Lower lobe of right lung (tissue), 2 donors: ENCODE results near the gene SEC31A. TPM values are rescaled to one million over a fixed set of nuclear protein-coding genes. Genes with fewer than 3 reads are reported as not detected.

Source experiments
- ATAC-seq, 2 donors: fragments of 200-7000 bp; cut with Tn5 transposase; one replicate each; pipeline ENCODE4 v1.9.1; 2020 to 2022; ENCODE audit warnings: mild to moderate bottlenecking in 2 of 2, moderate library complexity in 2 of 2
- DNase-seq: peaks from one replicate; pipeline ENCODE4 v3.0.0-alpha.2; 2020
- H3K27ac ChIP-seq: fragments of 200-600 bp; one replicate; pipeline ENCODE4 v1.8.0; 2022
- H3K27me3 ChIP-seq: fragments of 200-600 bp; one replicate; pipeline ENCODE4 v1.8.0; 2022; ENCODE audit warnings: low read depth
- H3K36me3 ChIP-seq: fragments of 200-600 bp; one replicate; pipeline ENCODE4 v1.8.0; 2022; ENCODE audit warnings: mild to moderate bottlenecking
- H3K4me1 ChIP-seq: fragments of 200-600 bp; one replicate; pipeline ENCODE4 v1.8.0; 2022
- H3K4me3 ChIP-seq: fragments of 200-600 bp; one replicate; pipeline ENCODE4 v1.8.0; 2022; ENCODE audit warnings: mild to moderate bottlenecking
- H3K9me3 ChIP-seq: fragments of 200-600 bp; one replicate; pipeline ENCODE4 v1.8.0; 2022
- CTCF ChIP-seq: fragments of 200-600 bp; IDR thresholded peaks from one replicate; pipeline ENCODE4 v1.8.0; 2022; ENCODE audit warnings: antibody characterized with exemption, mild to moderate bottlenecking
- intact Hi-C: fragments of 100-400 bp; cut with DNase I; formaldehyde crosslinking; loops from one replicate; pipeline ENCODE4 v1.11.0; 2022
- total RNA-seq: library from RNA; stranded (reverse); fragmentation: NEBNext Ultra II Directional; extraction: Animal tissue kit (Norgen Biotek cat#: 25700); gene quantifications from one replicate; pipeline ENCODE4 v1.2.1, GENCODE V29; 2021
- donor health status: DM: no; HTN: yes; CAD: no; lungs with severe emphysema.

Gene SEC31A
- total RNA-seq, 1 donor from 2014 or later, result 183 TPM

GRCh38 chr4:82900066-82900410 lies 9.1 kb upstream of the SEC31A start:
- peaks cover 40% of the 10 kb centered on the region for H3K4me1 ChIP-seq
- no peak for TF ChIP-seq CTCF
- intact Hi-C loops, result no loop called here
- H3K9me3 ChIP-seq, result no peaks in the 10 kb centered on the region
- H3K27ac ChIP-seq, result peak overlapping the region; percentile 99
- DNase-seq (no peak), ATAC-seq (peak; percentile 0 to 7)
- H3K4me3 ChIP-seq, result peak overlapping the region; percentile 80
- H3K36me3 ChIP-seq, result peaks cover 26% of the 10 kb centered on the region
- H3K27me3 ChIP-seq, result no peaks in the 10 kb centered on the region

- Histone ChIP-seq H3K9me3 (no peaks in the 10 kb centered on the region), H3K36me3 (peaks cover 31% of the 10 kb centered on the region), H3K27me3 (no peaks in the 10 kb centered on the region), H3K4me1 (peaks cover 40% of the 10 kb centered on the region), H3K27ac (peak overlapping the region; percentile 99), H3K4me3 (peak overlapping the region; percentile 80)
- DNase-seq (no peak), ATAC-seq (no peak)
- TF ChIP-seq CTCF, result no peak
- intact Hi-C loops, result no loop called here
Measured at GRCh38 chr4:82899374-82900065, 8.6 kb upstream of the SEC31A start.

GRCh38 chr4:82898322-82899243 lies 7.6 kb upstream of the SEC31A start:
- Histone ChIP-seq H3K4me3 (peak overlapping the region; percentile 80), H3K9me3 (no peaks in the 10 kb centered on the region), H3K4me1 (peaks cover 40% of the 10 kb centered on the region), H3K27ac (peak overlapping the region; percentile 99), H3K27me3 (no peaks in the 10 kb centered on the region), H3K36me3 (peaks cover 40% of the 10 kb centered on the region)
- DNase-seq, result no peak
- TF ChIP-seq CTCF, result peak; percentile 32
- peak in 1 of 2 donors; percentile 39 for ATAC-seq
- intact Hi-C loops, result no loop called here

GRCh38 chr4:82896755-82897154 lies 5.8 kb upstream of the SEC31A start:
- TF ChIP-seq CTCF, result no peak
- H3K27ac ChIP-seq, result no peak overlapping the region
- H3K4me3 ChIP-seq, result no peak overlapping the region
- ATAC-seq (no peak), DNase-seq (no peak)
- no peaks in the 10 kb centered on the region for H3K27me3 ChIP-seq
- no peaks in the 10 kb centered on the region for H3K9me3 ChIP-seq
- intact Hi-C loops, result no loop called here
- peaks cover 42% of the 10 kb centered on the region for H3K4me1 ChIP-seq
- peaks cover 47% of the 10 kb centered on the region for H3K36me3 ChIP-seq

- peaks cover 39% of the 10 kb centered on the region for H3K4me1 ChIP-seq
- no peak for TF ChIP-seq CTCF
- no peaks in the 10 kb centered on the region for H3K27me3 ChIP-seq
- H3K27ac ChIP-seq, result no peak overlapping the region
- no peak for ATAC-seq
- H3K36me3 ChIP-seq, result peaks cover 47% of the 10 kb centered on the region
- intact Hi-C loops, result no loop called here
- no peaks in the 10 kb centered on the region for H3K9me3 ChIP-seq
- DNase-seq, result no peak
- H3K4me3 ChIP-seq, result no peak overlapping the region
Measured at GRCh38 chr4:82893942-82894341, 3.0 kb upstream of the SEC31A start.
